B cell (primary cell): Measurements from ENCODE around the gene TAS2R40.

ENCODE experiments used
- EZH2 ChIP-seq: IDR thresholded peaks from 2 replicates; pipeline ENCODE4 v1.6.1; 2012; ENCODE audit warnings: borderline replicate concordance, low read depth, mild to moderate bottlenecking, moderate library complexity, low read length; ENCODE audit not compliant: insufficient read depth, poor library complexity, severe bottlenecking
- TF ChIP-seq, protein P1 (sequence below): fragments of 200-600 bp; IDR thresholded peaks from one replicate; pipeline ENCODE4 v1.8.0; 2022; ENCODE audit warnings: antibody characterized with exemption, mild to moderate bottlenecking

GRCh38 chr7:143242306-143242705, 20.5 kb downstream of the TAS2R40 start:
- TF ChIP-seq, protein P1, sequence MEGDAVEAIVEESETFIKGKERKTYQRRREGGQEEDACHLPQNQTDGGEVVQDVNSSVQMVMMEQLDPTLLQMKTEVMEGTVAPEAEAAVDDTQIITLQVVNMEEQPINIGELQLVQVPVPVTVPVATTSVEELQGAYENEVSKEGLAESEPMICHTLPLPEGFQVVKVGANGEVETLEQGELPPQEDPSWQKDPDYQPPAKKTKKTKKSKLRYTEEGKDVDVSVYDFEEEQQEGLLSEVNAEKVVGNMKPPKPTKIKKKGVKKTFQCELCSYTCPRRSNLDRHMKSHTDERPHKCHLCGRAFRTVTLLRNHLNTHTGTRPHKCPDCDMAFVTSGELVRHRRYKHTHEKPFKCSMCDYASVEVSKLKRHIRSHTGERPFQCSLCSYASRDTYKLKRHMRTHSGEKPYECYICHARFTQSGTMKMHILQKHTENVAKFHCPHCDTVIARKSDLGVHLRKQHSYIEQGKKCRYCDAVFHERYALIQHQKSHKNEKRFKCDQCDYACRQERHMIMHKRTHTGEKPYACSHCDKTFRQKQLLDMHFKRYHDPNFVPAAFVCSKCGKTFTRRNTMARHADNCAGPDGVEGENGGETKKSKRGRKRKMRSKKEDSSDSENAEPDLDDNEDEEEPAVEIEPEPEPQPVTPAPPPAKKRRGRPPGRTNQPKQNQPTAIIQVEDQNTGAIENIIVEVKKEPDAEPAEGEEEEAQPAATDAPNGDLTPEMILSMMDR: no peak
- no peak for TF ChIP-seq EZH2
